ENCODE data around the gene AIFM1.

GRCh38 chrX:130094696-130095095, 70.9 kb downstream of the AIFM1 start:
- TF ChIP-seq CTCF (IDR thresholded peaks at IDR 0.05; ENCODE audit: extremely low read depth in 1 of 2, insufficient read depth in 1 of 2, low read depth in 1 of 2, low read length in 2 of 2): no peak
- TF ChIP-seq POLR2AphosphoS5 (IDR thresholded peaks at IDR 0.05; ENCODE audit: insufficient read depth, low read depth, low read length): no peak

All from endothelial cell of umbilical vein (primary cell).